Measurements from ENCODE around the gene MAFB.

- TF ChIP-seq POLR2A (IDR thresholded peaks at IDR 0.05) (no peak), CTCF (IDR thresholded peaks at IDR 0.05 in 8 of 11, conservative IDR thresholded peaks at IDR 0.05 in 3 of 11) (no peak)
These were observed 21.6 kb upstream of the MAFB start for GRCh38 chr20:40710603-40711002.
